Liver (tissue), 9 donors: Measurements from ENCODE around the gene SULT1B1. TPM values are rescaled to one million over a fixed set of nuclear protein-coding genes. Genes with fewer than 3 reads are reported as not detected.

ENCODE experiments used
- DNase-seq: peaks from one replicate; pipeline ENCODE4 v3.0.0-alpha.2; 2017; ENCODE audit warnings: low spot score
- H3K27ac ChIP-seq, 2 donors: one replicate each; pipeline ENCODE4 v1.7.0; 2013; ENCODE audit warnings: inconsistent platforms in 2 of 2, low read length in 2 of 2, control low read depth in 1 of 2, low read depth in 1 of 2, mild to moderate bottlenecking in 1 of 2
- H3K27me3 ChIP-seq, 4 donors: one replicate each; pipeline versions ENCODE4 v1.6.1 to v1.7.0; 2013; ENCODE audit warnings: low read length in 3 of 4, inconsistent platforms in 1 of 4, mild to moderate bottlenecking in 1 of 4, moderate library complexity in 1 of 4; ENCODE audit not compliant: control insufficient read depth in 4 of 4, insufficient read depth in 4 of 4
- H3K36me3 ChIP-seq, 4 donors: one replicate each; pipeline versions ENCODE4 v1.6.1 to v1.7.0; 2013; ENCODE audit warnings: low read length in 3 of 4, mild to moderate bottlenecking in 3 of 4, low read depth in 1 of 4, moderate library complexity in 1 of 4; ENCODE audit not compliant: control insufficient read depth in 4 of 4, insufficient read depth in 3 of 4
- H3K4me1 ChIP-seq, 4 donors: one replicate each; pipeline versions ENCODE4 v1.6.1 to v1.7.0; 2013; ENCODE audit warnings: low read length in 3 of 4, mild to moderate bottlenecking in 3 of 4, moderate library complexity in 1 of 4; ENCODE audit not compliant: control insufficient read depth in 4 of 4, insufficient read depth in 4 of 4
- H3K4me3 ChIP-seq, 3 donors: one replicate each; pipeline versions ENCODE4 v1.6.1 to v1.7.0; 2013; ENCODE audit warnings: low read length in 3 of 3, control low read depth in 1 of 3, low read depth in 1 of 3, mild to moderate bottlenecking in 1 of 3
- H3K9ac ChIP-seq, 2 donors: one replicate each; pipeline ENCODE4 v1.7.0; 2013; ENCODE audit warnings: low read length in 2 of 2, mild to moderate bottlenecking in 2 of 2, moderate library complexity in 2 of 2, control low read depth in 1 of 2, low read depth in 1 of 2
- H3K9me3 ChIP-seq, 4 donors: one replicate each; pipeline versions ENCODE4 v1.6.1 to v1.7.0; 2013; ENCODE audit warnings: low read length in 3 of 4; ENCODE audit not compliant: control insufficient read depth in 4 of 4
- EGR1 ChIP-seq, 2 donors: IDR thresholded peaks; 2 replicates each; pipeline ENCODE4 v1.6.1; 2016 to 2018; ENCODE audit warnings: antibody characterized with exemption in 2 of 2, low read depth in 2 of 2
- FOXA1 ChIP-seq: IDR thresholded peaks from 2 replicates; pipeline ENCODE4 v1.6.1; 2016; ENCODE audit warnings: antibody characterized with exemption
- FOXA2 ChIP-seq: IDR thresholded peaks from 2 replicates; pipeline ENCODE4 v1.6.1; 2016; ENCODE audit warnings: antibody characterized with exemption
- GABPA ChIP-seq, 2 donors: IDR thresholded peaks in 1 of 2; conservative IDR thresholded peaks in 1 of 2; 2 replicates each; pipeline ENCODE4 v1.6.1; 2016; ENCODE audit warnings: antibody characterized with exemption in 2 of 2, mild to moderate bottlenecking in 1 of 2, moderate library complexity in 1 of 2
- HNF4A ChIP-seq, 2 donors: conservative IDR thresholded peaks; 2 replicates each; pipeline ENCODE4 v1.6.1; 2016; ENCODE audit warnings: antibody characterized with exemption in 2 of 2, mild to moderate bottlenecking in 2 of 2
- HNF4G ChIP-seq: IDR thresholded peaks from 2 replicates; pipeline ENCODE4 v1.6.1; 2016; ENCODE audit warnings: antibody characterized with exemption
- JUND ChIP-seq, 2 donors: IDR thresholded peaks; 2 replicates each; pipeline ENCODE4 v1.6.1; 2016; ENCODE audit warnings: antibody characterized with exemption in 2 of 2
- NR2F2 ChIP-seq: IDR thresholded peaks from 2 replicates; pipeline ENCODE4 v1.6.1; 2016; ENCODE audit warnings: antibody characterized with exemption
- RAD21 ChIP-seq, 2 donors: IDR thresholded peaks; 2 replicates each; pipeline ENCODE4 v1.6.1; 2016; ENCODE audit warnings: antibody characterized with exemption in 2 of 2, mild to moderate bottlenecking in 2 of 2
- RXRA ChIP-seq, 2 donors: IDR thresholded peaks; 2 replicates each; pipeline ENCODE4 v1.6.1; 2017 to 2018; ENCODE audit warnings: antibody characterized with exemption in 2 of 2, mild to moderate bottlenecking in 1 of 2
- SP1 ChIP-seq: IDR thresholded peaks from 2 replicates; pipeline ENCODE4 v1.6.1; 2018; ENCODE audit warnings: antibody characterized with exemption, mild to moderate bottlenecking
- TAF1 ChIP-seq: conservative IDR thresholded peaks from 2 replicates; pipeline ENCODE4 v1.6.1; 2016; ENCODE audit warnings: antibody characterized with exemption, mild to moderate bottlenecking
- YY1 ChIP-seq: IDR thresholded peaks from 2 replicates; pipeline ENCODE4 v1.6.1; 2016; ENCODE audit warnings: antibody characterized with exemption, mild to moderate bottlenecking
- WGBS: extraction: QIAGEN DNeasy Blood & Tissue Kit; methylation state at CpG from one replicate; pipeline ENCODE4 v1.1.7; 2013; 5-methylcytosine and 5-hydroxymethylcytosine counted together
- polyA plus RNA-seq, 2 donors: library from polyadenylated mRNA; stranded (reverse) in 1 of 2; unstranded in 1 of 2; fragments of 200-250 nt in 1 of 2; fragments of >200 nt in 1 of 2; fragmentation: Nextera tagmentation in 1 of 2; extraction: Ambion mirVana in 1 of 2; gene quantifications; one replicate each; pipeline versions ENCODE4 v1.2.1 to v1.2.3, GENCODE V29; 2013 to 2015
- total RNA-seq, 2 donors: library from RNA; depleted of rRNA; stranded (reverse); fragments of >200 nt; gene quantifications; one replicate each; pipeline ENCODE4 v1.2.3, GENCODE V29; 2014
- TF ChIP-seq, protein P1 (sequence below): IDR thresholded peaks from 2 replicates; pipeline ENCODE4 v1.6.1; 2016; ENCODE audit warnings: antibody characterized with exemption, mild to moderate bottlenecking
- TF ChIP-seq, protein P2 (sequence below): IDR thresholded peaks from 2 replicates; pipeline ENCODE4 v1.6.1; 2016; ENCODE audit warnings: antibody characterized with exemption
- TF ChIP-seq, protein P3 (sequence below): fragments of 150-350 bp; IDR thresholded peaks from 2 replicates; pipeline ENCODE4 v1.5.1; 2017; ENCODE audit warnings: improper control_type of control experiment, low read depth, low read length; ENCODE audit not compliant: missing input control
- TF ChIP-seq, protein P4 (sequence below): IDR thresholded peaks from 2 replicates; pipeline ENCODE4 v1.6.1; 2016; ENCODE audit warnings: antibody characterized with exemption
- TF ChIP-seq, protein P5 (sequence below): IDR thresholded peaks from 2 replicates; pipeline ENCODE4 v1.6.1; 2016; ENCODE audit warnings: antibody characterized with exemption
- donor health status: healthy.
- donor health status: healthy.
- donor health status: healthy.
- donor health status: healthy.
- donor health status: healthy.

The SULT1B1 gene
- total and polyA plus RNA-seq, 4 donors = 0.28 to 30.5 (median 14.0) TPM

DNA sequence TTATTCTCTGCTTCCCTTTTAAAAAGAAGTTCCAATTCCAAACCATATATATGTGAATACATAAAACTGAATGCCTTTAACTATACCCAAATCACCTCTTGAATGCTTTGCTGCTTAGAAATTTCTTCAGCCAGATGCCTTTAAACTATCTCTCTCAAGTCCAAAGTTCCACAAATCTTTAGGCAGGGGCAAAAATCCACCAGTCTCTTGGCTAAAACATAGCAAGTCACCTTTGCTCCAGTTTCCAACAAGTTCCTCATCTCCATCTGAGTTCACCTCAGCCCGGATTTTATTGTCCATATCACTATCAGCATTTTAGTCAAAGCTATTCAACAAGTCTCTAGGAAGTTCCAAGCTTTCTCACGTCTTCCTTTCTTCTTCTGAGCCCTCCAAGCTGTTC lies 49.8 kb downstream of the SULT1B1 start:
- Histone ChIP-seq H3K9ac (no peak overlapping the region), H3K36me3 (no peaks in the 10 kb centered on the region), H3K27ac (peak overlapping the region; percentile 37 to 61), H3K4me3 (no peak overlapping the region), H3K27me3 (no peaks in the 10 kb centered on the region), H3K4me1 (peaks cover 4 to 37% (median 17%) of the 10 kb centered on the region in 4 donors), H3K9me3 (no peaks in the 10 kb centered on the region)
- no peak for DNase-seq
- 48% methylated on average over 2 of the region's 2 CpGs for WGBS
- TF ChIP-seq SP1 (peak; percentile 87), YY1 (no peak), HNF4A (conservative IDR thresholded peaks at IDR 0.05) (peak; percentile 98 to 99), TAF1 (no peak), EGR1 (IDR thresholded peaks at IDR 0.05; ENCODE audit: low read depth in 2 of 2) (peak in 1 of 2 donors; percentile 33), HNF4G (peak; percentile 87), NR2F2 (no peak), RAD21 (IDR thresholded peaks at IDR 0.05) (peak; percentile 20 to 29), FOXA1 (no peak), FOXA2 (no peak), GABPA (IDR thresholded peaks at IDR 0.05 in 1 of 2, conservative IDR thresholded peaks at IDR 0.05 in 1 of 2) (peak in 1 of 2 donors; percentile 13), RXRA (IDR thresholded peaks at IDR 0.05) (peak; percentile 84 to 91), JUND (IDR thresholded peaks at IDR 0.05) (peak in 1 of 2 donors; percentile 74)
- TF ChIP-seq, protein P1, sequence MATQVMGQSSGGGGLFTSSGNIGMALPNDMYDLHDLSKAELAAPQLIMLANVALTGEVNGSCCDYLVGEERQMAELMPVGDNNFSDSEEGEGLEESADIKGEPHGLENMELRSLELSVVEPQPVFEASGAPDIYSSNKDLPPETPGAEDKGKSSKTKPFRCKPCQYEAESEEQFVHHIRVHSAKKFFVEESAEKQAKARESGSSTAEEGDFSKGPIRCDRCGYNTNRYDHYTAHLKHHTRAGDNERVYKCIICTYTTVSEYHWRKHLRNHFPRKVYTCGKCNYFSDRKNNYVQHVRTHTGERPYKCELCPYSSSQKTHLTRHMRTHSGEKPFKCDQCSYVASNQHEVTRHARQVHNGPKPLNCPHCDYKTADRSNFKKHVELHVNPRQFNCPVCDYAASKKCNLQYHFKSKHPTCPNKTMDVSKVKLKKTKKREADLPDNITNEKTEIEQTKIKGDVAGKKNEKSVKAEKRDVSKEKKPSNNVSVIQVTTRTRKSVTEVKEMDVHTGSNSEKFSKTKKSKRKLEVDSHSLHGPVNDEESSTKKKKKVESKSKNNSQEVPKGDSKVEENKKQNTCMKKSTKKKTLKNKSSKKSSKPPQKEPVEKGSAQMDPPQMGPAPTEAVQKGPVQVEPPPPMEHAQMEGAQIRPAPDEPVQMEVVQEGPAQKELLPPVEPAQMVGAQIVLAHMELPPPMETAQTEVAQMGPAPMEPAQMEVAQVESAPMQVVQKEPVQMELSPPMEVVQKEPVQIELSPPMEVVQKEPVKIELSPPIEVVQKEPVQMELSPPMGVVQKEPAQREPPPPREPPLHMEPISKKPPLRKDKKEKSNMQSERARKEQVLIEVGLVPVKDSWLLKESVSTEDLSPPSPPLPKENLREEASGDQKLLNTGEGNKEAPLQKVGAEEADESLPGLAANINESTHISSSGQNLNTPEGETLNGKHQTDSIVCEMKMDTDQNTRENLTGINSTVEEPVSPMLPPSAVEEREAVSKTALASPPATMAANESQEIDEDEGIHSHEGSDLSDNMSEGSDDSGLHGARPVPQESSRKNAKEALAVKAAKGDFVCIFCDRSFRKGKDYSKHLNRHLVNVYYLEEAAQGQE = peak; percentile 41
- TF ChIP-seq, protein P2, sequence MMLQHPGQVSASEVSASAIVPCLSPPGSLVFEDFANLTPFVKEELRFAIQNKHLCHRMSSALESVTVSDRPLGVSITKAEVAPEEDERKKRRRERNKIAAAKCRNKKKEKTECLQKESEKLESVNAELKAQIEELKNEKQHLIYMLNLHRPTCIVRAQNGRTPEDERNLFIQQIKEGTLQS = no peak
- TF ChIP-seq, protein P3, sequence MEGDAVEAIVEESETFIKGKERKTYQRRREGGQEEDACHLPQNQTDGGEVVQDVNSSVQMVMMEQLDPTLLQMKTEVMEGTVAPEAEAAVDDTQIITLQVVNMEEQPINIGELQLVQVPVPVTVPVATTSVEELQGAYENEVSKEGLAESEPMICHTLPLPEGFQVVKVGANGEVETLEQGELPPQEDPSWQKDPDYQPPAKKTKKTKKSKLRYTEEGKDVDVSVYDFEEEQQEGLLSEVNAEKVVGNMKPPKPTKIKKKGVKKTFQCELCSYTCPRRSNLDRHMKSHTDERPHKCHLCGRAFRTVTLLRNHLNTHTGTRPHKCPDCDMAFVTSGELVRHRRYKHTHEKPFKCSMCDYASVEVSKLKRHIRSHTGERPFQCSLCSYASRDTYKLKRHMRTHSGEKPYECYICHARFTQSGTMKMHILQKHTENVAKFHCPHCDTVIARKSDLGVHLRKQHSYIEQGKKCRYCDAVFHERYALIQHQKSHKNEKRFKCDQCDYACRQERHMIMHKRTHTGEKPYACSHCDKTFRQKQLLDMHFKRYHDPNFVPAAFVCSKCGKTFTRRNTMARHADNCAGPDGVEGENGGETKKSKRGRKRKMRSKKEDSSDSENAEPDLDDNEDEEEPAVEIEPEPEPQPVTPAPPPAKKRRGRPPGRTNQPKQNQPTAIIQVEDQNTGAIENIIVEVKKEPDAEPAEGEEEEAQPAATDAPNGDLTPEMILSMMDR = no peak
- TF ChIP-seq, protein P4, sequence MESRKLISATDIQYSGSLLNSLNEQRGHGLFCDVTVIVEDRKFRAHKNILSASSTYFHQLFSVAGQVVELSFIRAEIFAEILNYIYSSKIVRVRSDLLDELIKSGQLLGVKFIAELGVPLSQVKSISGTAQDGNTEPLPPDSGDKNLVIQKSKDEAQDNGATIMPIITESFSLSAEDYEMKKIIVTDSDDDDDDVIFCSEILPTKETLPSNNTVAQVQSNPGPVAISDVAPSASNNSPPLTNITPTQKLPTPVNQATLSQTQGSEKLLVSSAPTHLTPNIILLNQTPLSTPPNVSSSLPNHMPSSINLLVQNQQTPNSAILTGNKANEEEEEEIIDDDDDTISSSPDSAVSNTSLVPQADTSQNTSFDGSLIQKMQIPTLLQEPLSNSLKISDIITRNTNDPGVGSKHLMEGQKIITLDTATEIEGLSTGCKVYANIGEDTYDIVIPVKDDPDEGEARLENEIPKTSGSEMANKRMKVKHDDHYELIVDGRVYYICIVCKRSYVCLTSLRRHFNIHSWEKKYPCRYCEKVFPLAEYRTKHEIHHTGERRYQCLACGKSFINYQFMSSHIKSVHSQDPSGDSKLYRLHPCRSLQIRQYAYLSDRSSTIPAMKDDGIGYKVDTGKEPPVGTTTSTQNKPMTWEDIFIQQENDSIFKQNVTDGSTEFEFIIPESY = no peak
- TF ChIP-seq, protein P5, sequence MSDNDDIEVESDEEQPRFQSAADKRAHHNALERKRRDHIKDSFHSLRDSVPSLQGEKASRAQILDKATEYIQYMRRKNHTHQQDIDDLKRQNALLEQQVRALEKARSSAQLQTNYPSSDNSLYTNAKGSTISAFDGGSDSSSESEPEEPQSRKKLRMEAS = peak; percentile 44
